Esophagus muscularis mucosa (tissue), 4 donors: ENCODE results near the gene RHOU.

Experiments used
- EP300 ChIP-seq: sonication (generic); formaldehyde crosslinking; IDR thresholded peaks from one replicate; pipeline ENCODE4 v1.6.1; 2017; ENCODE audit warnings: antibody characterized with exemption
- POLR2A ChIP-seq: fragments of 450-650 bp; IDR thresholded peaks from one replicate; pipeline ENCODE4 v1.6.1; 2017; ENCODE audit warnings: antibody characterized with exemption, moderate library complexity, mild to moderate bottlenecking, low read depth
- POLR2AphosphoS5 ChIP-seq, 2 donors: sonication (generic); formaldehyde crosslinking; IDR thresholded peaks; one replicate each; pipeline ENCODE4 v1.6.1; 2017; ENCODE audit warnings: antibody characterized with exemption in 2 of 2
- TF ChIP-seq, protein P1 (sequence below), 3 experiments: fragments of 200-600 bp in 2 of 3; fragments of 450-650 bp in 1 of 3; sonication (generic) in 2 of 3; IDR thresholded peaks; one replicate each; pipeline ENCODE4 v1.5.1; 2017 to 2019; ENCODE audit warnings: antibody characterized with exemption in 3 of 3, mild to moderate bottlenecking in 2 of 3, moderate library complexity in 1 of 3

- TF ChIP-seq, protein P1, sequence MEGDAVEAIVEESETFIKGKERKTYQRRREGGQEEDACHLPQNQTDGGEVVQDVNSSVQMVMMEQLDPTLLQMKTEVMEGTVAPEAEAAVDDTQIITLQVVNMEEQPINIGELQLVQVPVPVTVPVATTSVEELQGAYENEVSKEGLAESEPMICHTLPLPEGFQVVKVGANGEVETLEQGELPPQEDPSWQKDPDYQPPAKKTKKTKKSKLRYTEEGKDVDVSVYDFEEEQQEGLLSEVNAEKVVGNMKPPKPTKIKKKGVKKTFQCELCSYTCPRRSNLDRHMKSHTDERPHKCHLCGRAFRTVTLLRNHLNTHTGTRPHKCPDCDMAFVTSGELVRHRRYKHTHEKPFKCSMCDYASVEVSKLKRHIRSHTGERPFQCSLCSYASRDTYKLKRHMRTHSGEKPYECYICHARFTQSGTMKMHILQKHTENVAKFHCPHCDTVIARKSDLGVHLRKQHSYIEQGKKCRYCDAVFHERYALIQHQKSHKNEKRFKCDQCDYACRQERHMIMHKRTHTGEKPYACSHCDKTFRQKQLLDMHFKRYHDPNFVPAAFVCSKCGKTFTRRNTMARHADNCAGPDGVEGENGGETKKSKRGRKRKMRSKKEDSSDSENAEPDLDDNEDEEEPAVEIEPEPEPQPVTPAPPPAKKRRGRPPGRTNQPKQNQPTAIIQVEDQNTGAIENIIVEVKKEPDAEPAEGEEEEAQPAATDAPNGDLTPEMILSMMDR (IDR thresholded peaks at IDR 0.05) = no peak
- no peak for TF ChIP-seq POLR2AphosphoS5 (IDR thresholded peaks at IDR 0.05)
- no peak for TF ChIP-seq POLR2A
- TF ChIP-seq EP300 = no peak
These were observed 12.1 kb downstream of the RHOU start for GRCh38 chr1:228747301-228747935.
